ENCODE data around the gene GMPPB.

GMPPB gene

GRCh38 chr3:49769926-49770325 is 46.2 kb upstream of the GMPPB start:
- peaks cover 9% of the 10 kb centered on the region for H3K4me1 ChIP-seq (ENCODE audit: control insufficient read depth, low read length)
- no peaks in the 10 kb centered on the region for H3K9me3 ChIP-seq (ENCODE audit: control insufficient read depth, insufficient read depth, low read length)
- no peaks in the 10 kb centered on the region for H3K27me3 ChIP-seq (ENCODE audit: control insufficient read depth, low read length)
- H4K20me1 ChIP-seq (ENCODE audit: control insufficient read depth, insufficient read depth, low read depth, low read length): peaks cover 2% of the 10 kb centered on the region; the same call in 1 of the 2 replicates
- peaks cover 90% of the 10 kb centered on the region for H3K79me2 ChIP-seq (ENCODE audit: control insufficient read depth, low read length)
- no peak overlapping the region for H3K4me2 ChIP-seq (ENCODE audit: low read length)
- no peak for TF ChIP-seq EZH2phosphoT487 (IDR thresholded peaks at IDR 0.05; ENCODE audit: borderline replicate concordance, low read length)
- no peak for TF ChIP-seq CTCF (IDR thresholded peaks at IDR 0.05; ENCODE audit: low read depth, low read length, poor library complexity, severe bottlenecking)
- no peaks in the 10 kb centered on the region for H3K9me2 ChIP-seq (replicated peaks; ENCODE audit: control insufficient read depth, low read length)
- H3K4me3 ChIP-seq (ENCODE audit: low read length): no peak overlapping the region
- no peak overlapping the region for H3K27ac ChIP-seq (ENCODE audit: low read depth, low read length)
- no peaks in the 10 kb centered on the region for H3F3A ChIP-seq (ENCODE audit: control insufficient read depth, insufficient read depth)
- H3K36me3 ChIP-seq (ENCODE audit: control insufficient read depth, low read length): peaks cover 19% of the 10 kb centered on the region

- no peak overlapping the region for H3K27ac ChIP-seq (ENCODE audit: low read depth, low read length)
- H3F3A ChIP-seq (ENCODE audit: control insufficient read depth, insufficient read depth): no peaks in the 10 kb centered on the region
- peaks cover 16% of the 10 kb centered on the region for H3K36me3 ChIP-seq (ENCODE audit: control insufficient read depth, low read length)
- H3K4me1 ChIP-seq (ENCODE audit: control insufficient read depth, low read length): peaks cover 9% of the 10 kb centered on the region
- peaks cover 90% of the 10 kb centered on the region for H3K79me2 ChIP-seq (ENCODE audit: control insufficient read depth, low read length)
- TF ChIP-seq CTCF (IDR thresholded peaks at IDR 0.05; ENCODE audit: low read depth, low read length, poor library complexity, severe bottlenecking) (no peak), EZH2phosphoT487 (IDR thresholded peaks at IDR 0.05; ENCODE audit: borderline replicate concordance, low read length) (no peak)
- no peaks in the 10 kb centered on the region for H3K9me3 ChIP-seq (ENCODE audit: control insufficient read depth, insufficient read depth, low read length)
- H3K9me2 ChIP-seq (replicated peaks; ENCODE audit: control insufficient read depth, low read length): no peaks in the 10 kb centered on the region
- H3K4me2 ChIP-seq (ENCODE audit: low read length): no peak overlapping the region
- no peak overlapping the region for H3K4me3 ChIP-seq (ENCODE audit: low read length)
- peaks cover under 1% of the 10 kb centered on the region; the same call in 1 of the 2 replicates for H4K20me1 ChIP-seq (ENCODE audit: control insufficient read depth, insufficient read depth, low read depth, low read length)
- H3K27me3 ChIP-seq (ENCODE audit: control insufficient read depth, low read length): no peaks in the 10 kb centered on the region
These were observed 45.6 kb upstream of the GMPPB start for GRCh38 chr3:49769286-49769915.

GRCh38 chr3:49763981-49764380 is 40.2 kb upstream of the GMPPB start:
- Histone ChIP-seq H3K27me3 (ENCODE audit: control insufficient read depth, low read length) (no peaks in the 10 kb centered on the region), H4K20me1 (ENCODE audit: control insufficient read depth, insufficient read depth, low read depth, low read length) (no peaks in the 10 kb centered on the region), H3K9me3 (ENCODE audit: control insufficient read depth, insufficient read depth, low read length) (no peaks in the 10 kb centered on the region), H3K4me1 (ENCODE audit: control insufficient read depth, low read length) (0 out of 2 replicates have a peak, but pooled peaks cover 2% of the 10 kb centered on the region), H3K9me2 (replicated peaks; ENCODE audit: control insufficient read depth, low read length) (no peaks in the 10 kb centered on the region), H3K4me2 (ENCODE audit: low read length) (no peak overlapping the region), H3K79me2 (ENCODE audit: control insufficient read depth, low read length) (peaks cover 79% of the 10 kb centered on the region), H3K27ac (ENCODE audit: low read depth, low read length) (no peak overlapping the region), H3K4me3 (ENCODE audit: low read length) (no peak overlapping the region), H3K36me3 (ENCODE audit: control insufficient read depth, low read length) (no peaks in the 10 kb centered on the region; the same call in 1 of the 2 replicates), H3F3A (ENCODE audit: control insufficient read depth, insufficient read depth) (0 out of 2 replicates have a peak, but pooled peaks cover 2% of the 10 kb centered on the region)
- no peak for TF ChIP-seq EZH2phosphoT487 (IDR thresholded peaks at IDR 0.05; ENCODE audit: borderline replicate concordance, low read length)
- no peak for TF ChIP-seq CTCF (IDR thresholded peaks at IDR 0.05; ENCODE audit: low read depth, low read length, poor library complexity, severe bottlenecking)
